ENCODE data around the gene RFLNA.

GRCh38 chr12:124310178-124310577 is 15.3 kb downstream of the RFLNA start:
- no peak for TF ChIP-seq CTCF (IDR thresholded peaks at IDR 0.05)
- no peak for TF ChIP-seq EZH2 (IDR thresholded peaks at IDR 0.05)
- TF ChIP-seq EZH2phosphoT487 (IDR thresholded peaks at IDR 0.05), result no peak
